GM21723 (cell line): ENCODE results near the gene CLTRN.
A peak's percentile ranks its signal among the peaks of the same experiment; 100 is the strongest.

Source experiments
- ATAC-seq: cut with Tn5 transposase; IDR thresholded peaks from one replicate; pipeline ENCODE4 v1.9.1; 2021; ENCODE audit warnings: mild to moderate bottlenecking, moderate library complexity; ENCODE audit not compliant: unreplicated experiment

The CLTRN gene

DNA sequence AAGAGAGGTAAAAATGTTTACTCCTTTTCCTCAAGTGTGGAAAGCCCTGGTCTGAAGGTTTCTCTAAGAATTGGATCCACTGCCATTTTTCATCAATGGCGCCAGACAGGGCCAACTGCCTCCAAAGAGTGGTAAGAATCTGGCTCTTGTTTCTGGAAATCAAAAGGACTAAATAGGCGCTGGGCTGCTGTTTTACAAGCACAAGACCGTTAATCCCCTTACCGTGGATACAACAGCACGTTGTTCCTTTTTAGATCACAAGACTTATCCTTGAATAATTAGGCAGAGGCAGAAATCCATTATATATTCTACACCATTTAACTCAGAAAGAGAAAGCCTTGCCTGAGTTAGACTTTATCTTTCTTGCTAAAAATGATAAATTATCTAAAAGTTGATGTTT is 10.6 kb downstream of the CLTRN start:
- no peak for ATAC-seq

DNA sequence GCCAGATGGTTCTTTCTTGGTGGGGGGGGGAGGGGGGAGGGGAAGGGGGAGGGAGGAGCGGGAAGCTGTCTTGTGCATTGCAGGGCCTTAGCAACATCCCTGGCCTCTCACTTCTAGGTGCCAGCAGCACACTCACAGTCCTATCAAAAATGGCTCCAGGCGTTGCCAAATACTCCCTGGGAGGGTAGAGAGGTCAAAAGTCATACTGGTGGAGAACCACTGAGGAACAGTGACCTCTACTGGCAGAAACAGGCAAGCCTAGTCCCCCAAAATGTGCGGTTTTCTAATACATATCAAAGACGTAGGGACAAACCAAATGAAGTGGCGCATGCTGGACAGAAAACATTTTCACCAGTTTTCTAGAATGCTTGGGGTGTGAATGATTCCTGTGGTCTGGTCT is 17.1 kb downstream of the CLTRN start:
- peak; percentile 49 for ATAC-seq

DNA sequence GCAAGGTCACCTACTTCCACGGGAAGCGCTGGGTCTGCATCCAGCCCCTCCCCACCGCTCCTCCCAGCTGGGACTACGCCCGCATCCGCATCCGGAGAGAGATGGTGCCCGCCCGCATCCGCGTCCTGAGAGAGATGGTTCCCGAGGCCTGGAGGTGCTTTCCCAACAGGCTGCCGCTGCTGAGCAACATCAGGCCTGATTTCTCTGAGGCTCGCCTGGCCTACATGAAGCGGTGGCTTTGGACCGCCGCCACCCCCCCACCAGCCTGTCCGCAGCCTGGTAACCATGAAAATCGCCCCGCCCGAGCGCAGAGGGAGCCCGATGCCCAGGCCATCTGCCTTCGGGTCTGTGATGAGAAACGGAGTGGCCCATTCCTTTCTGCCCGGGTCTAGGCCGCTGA is 18.1 kb downstream of the CLTRN start:
- no peak for ATAC-seq

DNA sequence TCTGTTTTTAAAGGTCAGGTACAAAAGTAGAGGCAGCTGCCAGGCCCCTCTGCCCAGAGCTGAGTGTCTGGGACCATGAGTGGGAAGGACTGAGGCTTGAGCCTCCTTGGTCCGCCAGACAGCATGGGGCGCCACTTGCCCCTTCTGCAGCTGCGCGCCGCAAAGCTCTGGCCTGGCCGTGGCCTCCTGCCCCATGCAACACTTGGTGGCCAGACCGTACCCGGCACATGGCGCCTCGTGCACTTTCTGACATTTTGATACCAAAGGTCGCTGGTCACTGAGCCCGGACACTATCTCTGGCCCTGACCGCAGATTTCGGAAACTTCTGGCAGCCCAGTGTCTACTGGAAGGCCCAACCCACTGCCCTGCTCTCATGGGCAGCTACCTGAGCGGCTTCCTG is 18.6 kb downstream of the CLTRN start:
- no peak for ATAC-seq

DNA sequence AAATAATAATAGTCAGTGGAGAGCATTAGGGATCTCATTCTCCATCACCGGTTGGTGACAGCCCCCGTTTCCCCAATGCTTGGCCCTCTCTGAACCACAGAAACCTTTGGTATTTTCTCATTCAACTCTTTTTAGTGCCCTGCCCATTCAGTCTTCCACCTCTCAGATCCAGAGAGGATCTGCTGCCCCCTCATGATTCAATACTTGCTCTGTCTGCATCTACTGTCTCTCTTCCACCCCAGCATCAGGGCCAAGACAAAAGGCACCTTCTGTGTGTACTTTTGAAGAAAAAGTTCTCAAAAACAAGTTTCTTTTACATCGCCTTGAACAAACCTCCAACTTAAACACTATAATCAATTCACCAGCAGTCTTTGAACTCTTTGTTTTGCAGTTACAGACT is 19.3 kb downstream of the CLTRN start:
- no peak for ATAC-seq

DNA sequence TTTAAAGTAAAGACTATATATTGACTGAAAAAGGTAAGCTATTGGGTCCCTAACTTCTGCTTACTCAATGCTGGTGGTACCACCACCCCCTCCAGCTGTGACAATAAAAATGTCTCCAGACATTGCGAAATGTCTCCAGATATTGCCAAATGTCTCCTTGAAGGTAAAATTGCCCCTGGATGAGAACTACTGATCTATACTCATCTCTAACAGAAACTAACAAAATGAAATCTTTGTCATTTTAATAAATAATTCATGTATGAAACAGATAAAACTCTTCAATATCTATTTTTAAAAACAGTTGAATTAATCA is 20.1 kb downstream of the CLTRN start:
- ATAC-seq: no peak

DNA sequence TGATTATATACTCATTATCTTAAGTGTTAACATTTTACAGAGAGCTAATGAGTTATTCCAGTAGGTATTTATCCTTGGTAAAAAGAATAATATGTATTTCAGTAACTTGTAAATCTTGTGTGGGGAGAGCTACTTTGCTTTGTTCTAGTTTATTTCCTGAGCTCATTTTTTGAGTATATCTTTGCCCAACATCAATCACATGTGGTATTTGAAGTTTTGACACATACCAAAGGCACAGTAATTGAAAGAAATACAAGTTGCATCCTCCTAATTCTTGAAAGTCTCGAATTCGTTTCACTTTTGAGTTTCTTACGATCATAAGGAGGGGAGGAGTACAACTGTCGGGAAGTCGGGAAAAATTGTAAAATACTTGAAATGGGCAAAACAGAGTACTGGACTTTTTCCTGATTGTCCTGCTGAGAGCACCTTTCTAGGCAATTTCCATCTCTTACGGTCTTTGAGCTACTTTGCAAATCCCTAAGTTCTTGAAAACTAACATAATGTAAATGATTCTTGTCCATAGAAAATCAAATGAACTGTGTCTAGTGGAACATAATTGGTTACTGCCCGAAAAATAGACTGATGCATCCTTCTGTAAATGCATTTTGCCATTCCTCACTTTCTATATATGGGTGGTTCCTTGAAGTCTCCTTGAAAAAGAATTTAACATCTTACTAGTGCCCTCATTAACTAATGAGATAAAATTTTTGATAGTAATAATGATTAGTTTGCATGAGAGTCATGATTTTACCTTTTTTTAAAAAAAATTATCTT is 20.6 kb downstream of the CLTRN start:
- ATAC-seq: no peak

DNA sequence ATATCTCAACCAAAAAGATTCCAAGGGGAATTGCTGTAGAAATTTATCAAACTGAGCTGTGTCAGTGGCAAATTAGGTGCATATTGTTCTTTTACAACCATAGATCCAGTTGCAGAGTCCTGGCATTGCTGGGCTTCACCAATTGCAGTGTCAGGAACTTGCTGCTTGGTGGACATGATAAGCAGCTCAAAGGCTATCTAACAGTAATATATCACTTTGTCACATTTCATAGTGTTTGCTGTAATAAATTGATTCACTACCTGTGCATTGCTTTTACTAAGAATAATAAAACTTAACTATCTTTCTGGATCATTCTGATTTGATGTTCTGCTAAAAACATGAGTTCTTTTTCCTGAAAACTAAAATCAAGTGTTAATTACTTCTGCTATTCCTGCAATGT is 33.0 kb downstream of the CLTRN start:
- ATAC-seq: no peak

DNA sequence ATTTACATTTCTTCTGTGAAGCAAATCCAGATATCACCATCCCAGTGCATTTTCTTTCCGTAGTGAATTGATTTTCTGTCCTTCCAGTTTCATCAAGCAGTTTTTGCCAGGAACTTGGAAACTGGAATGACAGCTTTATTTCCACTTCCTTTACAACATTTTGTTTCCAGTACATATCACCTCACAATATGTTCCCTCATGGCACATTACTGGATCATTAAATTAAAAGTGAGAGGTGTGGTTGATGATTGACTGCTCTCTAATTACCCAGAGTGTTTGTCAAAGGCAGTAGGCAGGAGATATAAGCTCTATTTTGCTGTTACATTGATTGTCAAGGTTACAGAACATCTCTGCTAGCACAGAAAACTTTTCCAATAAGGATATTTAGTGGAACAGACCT is 41.6 kb downstream of the CLTRN start:
- no peak for ATAC-seq

DNA sequence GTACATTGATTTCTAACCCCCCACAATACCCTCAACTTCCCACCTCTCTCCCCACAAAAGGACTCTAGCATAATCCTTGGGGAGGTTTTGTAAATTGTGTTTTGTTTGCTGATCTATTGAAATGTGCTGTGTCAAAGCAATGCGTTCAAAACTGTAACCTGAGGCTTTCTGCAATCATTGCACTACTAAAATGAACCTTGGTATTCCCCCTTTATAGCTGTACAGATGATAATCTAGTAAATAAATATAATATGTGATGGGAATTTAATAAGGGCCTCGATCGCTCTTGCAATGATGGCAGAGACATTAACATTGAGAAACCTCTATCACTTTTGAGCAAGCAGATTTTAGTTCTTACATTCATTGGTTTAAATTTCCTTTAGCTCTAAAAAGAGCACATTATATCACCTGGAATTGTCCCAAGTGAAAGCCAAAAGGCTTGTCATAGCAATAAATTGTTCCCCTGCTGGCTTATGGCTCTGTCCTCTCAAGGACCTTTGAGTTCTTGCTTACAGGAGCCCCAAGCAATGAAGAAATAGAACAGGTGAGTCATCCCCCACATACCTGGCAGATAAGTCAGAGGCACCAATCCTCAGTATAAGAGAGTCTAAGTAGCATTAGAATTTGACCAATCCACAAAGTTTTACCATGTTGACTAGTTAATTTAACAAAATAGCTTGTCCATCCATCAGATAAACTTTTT is 45.4 kb downstream of the CLTRN start:
- ATAC-seq: no peak

DNA sequence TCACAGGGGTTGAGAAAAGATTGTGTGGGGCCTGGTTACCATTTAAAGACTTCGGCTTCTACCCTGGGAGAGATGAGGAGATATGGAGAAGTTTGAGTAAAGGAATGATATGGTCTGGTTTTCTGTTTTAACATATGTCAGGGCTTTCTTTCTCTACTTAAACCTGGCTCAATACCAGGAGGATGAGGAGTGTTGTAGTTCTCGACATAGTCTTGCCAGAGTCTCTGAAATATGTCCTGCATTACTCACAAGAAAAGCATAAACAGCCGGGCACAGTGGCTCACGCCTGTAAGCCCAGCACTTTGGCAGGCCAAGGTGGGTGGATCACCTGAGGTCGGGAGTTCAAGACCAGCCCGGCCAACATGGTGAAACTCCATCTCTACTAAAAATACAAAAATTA is 47.5 kb downstream of the CLTRN start:
- ATAC-seq: no peak

DNA sequence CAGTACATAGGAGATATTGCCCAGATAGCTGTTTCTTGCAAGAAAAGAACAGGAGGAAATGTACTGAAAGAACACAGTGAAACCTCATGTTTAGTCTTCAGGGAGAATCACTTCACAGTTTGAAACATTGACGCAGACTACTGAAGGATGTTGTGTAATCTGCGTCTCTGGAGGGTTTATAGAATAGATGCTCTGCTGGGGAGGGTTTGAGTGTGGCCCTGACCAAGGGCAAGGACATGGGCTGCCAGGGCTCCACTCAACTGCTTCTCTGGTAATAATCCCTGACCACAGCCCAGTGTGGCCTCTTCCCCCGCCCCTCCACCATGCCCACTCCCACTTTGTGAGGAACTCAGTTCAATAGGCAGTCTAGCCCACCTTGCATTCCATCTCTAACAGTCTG is 48.1 kb downstream of the CLTRN start:
- no peak for ATAC-seq

DNA sequence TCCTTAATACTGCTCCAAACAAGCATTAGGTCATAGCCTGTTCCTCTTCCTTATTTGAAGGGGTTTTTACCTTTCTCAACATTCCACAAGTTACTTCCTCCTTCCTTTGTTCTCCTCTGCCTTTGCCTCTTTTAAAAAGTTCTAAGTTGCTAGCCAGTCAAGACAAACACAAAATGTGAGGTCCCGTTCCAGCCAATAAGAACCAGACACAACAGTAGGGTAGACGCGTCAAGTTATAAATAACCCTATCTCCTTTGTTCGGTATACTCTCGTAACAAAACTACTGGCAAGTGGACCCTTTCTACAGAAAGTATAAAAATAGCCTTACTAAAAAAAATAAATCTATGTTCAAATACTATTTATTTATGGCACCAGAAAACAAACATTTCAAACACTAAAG is 57.5 kb downstream of the CLTRN start:
- ATAC-seq: no peak

DNA sequence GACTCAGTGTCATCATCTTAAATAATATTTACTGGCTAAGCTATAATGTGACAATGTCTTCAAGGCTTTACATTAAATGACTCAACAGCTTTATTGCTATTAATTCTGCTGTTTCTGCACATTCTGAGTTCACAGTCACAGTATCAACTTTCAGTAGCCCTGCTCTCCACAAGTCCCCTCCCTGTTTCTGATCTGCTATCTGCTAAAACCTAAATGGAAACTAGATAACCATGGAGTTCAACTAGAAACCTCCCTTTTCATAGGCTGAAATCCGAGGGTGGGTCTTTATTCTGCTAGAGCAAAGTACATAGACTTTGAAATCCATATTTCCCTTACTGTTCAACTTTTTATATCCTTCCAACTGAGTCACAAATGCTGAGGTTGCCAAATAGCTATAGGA is 58.5 kb downstream of the CLTRN start:
- ATAC-seq: no peak

DNA sequence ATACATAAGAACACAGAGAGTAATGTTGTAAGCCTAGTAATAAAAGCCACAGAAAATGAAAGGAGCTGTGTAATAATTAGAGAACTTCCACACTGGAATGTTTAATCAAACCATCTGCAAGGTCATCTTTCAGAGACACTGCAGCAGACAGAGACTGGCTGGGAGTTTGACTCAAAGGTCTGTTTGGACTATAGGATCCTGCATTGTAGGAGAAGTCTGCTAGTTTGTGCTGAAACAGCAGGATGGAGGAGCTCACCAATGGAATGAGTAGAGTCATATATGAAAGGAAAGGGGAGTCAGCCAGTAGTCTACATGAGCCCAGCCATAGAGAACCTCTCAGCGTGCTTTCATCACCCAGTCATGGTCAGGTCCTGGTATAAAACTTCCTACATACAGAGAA is 59.4 kb downstream of the CLTRN start:
- ATAC-seq: no peak

DNA sequence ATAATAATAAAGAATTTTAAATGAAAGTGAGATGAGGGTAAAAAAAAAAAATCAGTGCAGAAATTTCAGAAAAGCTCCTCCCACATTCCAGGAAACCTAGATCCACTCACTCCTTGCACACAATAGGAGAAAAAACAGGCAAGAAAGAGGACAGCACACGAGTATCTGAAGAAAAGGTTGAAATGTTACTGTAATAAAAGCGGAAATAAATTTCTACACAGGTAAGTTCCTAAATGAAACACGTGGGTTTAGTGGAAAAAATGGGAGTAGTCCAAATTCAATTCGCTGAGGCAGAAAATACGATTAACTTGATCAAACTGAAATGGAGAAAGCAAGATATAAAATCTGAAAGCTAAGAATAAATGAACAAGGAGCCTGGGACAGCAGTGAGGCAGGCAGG is 61.8 kb downstream of the CLTRN start:
- ATAC-seq: no peak

DNA sequence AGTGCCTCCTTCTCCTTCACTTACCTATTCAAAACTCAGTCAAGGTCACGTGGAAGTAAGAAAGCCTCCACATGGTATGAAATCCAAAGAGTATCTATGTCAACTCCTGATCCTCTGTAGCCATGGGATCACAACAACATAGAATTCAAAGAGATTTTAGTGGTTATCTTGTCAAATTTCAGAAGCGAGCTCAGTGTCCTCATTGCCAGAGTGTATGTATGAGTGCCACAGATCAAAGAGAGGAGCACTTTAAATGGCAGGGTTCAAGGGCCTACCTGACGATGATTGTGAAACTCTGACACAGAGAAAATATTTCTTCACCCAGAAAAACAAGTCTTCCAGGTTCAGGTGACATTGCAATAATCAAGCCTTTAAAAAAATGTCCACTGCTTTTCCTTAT is 62.7 kb downstream of the CLTRN start:
- ATAC-seq: no peak

DNA sequence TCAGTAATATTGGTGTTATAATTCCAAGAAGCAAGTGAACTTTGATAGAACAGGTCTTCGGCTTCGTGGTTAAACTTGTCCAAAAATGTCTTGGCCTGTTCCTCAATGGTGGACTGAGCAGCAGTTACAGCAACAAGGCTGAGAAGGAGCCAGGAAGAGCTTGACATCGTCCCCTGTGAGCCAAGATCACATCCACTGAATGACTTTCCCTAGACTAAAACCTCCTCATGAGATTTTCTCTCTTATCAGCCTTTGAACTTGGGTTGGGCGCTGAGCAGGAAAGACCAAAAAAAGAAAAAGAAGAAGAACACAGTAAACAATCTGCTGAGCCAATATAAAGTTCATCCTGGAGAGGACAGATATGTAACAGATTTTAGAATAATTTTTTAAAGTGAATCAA is 63.9 kb downstream of the CLTRN start, which contains the start of gene ACE2:
ACE2 (minus strand) TSS at position 216 of the 400 bp plus-strand sequence; CDS start at position 167, 49 bp downstream.
- ATAC-seq: no peak

DNA sequence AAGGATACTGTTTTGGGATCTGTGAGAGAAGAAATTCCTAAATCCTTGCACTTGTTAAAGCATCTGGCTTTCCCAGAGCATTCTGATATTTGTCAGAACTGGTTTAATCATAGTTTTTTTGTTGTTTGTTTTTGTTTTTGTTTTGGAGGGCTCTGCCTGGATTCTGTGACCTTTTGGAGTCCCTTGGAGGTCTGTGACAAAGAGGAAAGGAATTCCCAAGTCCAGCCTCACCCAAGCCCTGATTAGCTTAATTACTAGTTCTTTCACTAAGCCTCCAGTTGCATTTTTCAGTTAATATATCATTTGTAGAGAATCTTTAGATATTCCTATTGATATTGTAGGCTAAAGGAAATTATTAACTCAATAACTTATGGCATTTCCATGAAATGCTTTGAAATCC is 64.6 kb downstream of the CLTRN start:
- ATAC-seq: no peak

DNA sequence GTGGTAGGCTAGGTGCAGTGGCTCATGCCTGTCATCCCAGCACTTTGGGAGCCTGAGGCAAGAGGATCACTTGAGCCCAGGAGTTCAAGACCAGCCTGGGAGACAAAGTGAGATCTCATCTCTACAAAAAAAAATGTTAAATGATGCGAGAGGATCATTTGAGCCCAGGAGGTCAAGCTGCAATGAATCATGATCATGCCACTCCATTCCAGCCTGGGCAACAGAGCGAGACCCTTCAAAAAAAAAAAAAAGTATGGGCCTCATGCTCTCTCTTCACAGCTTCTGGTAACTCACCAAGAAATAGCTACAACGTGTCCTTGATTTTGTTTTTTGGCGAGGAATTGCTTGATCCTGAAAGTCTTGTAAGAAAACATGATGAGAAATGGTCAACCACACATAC is 65.1 kb downstream of the CLTRN start:
- no peak for ATAC-seq

DNA sequence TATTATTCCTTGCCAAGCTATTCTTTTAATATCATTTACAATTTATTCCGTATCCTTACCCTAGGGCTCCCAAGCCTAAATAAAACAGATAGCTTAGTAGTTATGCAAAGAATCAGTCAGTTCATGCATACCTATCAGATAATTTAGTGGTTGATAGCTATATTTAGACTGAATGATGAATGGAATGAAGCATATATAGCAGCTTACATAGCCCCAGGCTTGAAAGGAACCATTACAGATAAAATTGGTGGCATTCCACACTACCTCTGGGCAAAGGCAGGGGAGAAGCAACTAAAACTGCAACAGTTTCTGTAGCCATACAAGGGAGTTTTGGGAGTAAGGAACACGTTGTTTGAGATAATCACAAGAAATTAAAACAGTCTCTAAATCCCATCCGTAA is 66.6 kb downstream of the CLTRN start:
- no peak for ATAC-seq

DNA sequence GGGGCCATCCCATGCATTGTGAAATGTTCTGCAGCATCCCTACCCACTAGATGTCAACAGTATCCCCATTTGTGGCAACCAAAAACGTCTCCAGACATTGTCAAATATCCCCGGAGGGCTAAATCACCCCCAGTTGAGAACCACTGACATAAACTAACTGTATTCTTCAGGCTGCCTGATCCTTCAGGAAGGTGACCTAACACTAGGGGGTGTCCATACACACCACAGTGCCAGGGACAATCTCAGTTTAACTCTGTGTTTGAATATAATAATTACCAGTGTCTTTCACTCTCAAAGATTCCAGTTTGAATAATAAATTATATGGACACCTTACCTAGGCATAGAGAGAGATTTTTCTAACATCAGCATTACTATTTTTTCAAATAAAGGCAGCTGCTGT is 70.2 kb downstream of the CLTRN start:
- ATAC-seq: no peak
